H1 (cell line): ENCODE data around the gene GP2.

Experiments used
- CEBPB ChIP-seq: IDR thresholded peaks from 2 replicates; pipeline ENCODE4 v1.6.1; 2012; ENCODE audit warnings: low read depth, low read length
- CTCF ChIP-seq, 3 experiments: IDR thresholded peaks; 1 replicate in 2 of 3; 2 replicates in 1 of 3; pipeline versions ENCODE4 v1.5.1 to v1.6.1; 2011; ENCODE audit warnings: low read length in 3 of 3, mild to moderate bottlenecking in 3 of 3, inconsistent platforms in 2 of 3, low read depth in 1 of 3, moderate library complexity in 1 of 3; ENCODE audit not compliant: insufficient read depth in 1 of 3; ENCODE audit errors: control extremely low read depth in 1 of 3
- HDAC6 ChIP-seq: IDR thresholded peaks from one replicate; pipeline ENCODE4 v1.7.1; 2012; ENCODE audit warnings: low read depth, mild to moderate bottlenecking, inconsistent platforms, low read length, moderate library complexity
- JUND ChIP-seq: IDR thresholded peaks from 2 replicates; pipeline ENCODE4 v1.6.1; 2011; ENCODE audit warnings: mild to moderate bottlenecking, improper control_type of control experiment, low read length
- MAX ChIP-seq: IDR thresholded peaks from 2 replicates; pipeline ENCODE4 v1.6.1; 2012; ENCODE audit warnings: inconsistent platforms
- SIN3A ChIP-seq, 2 experiments: IDR thresholded peaks in 1 of 2; conservative IDR thresholded peaks in 1 of 2; 2 replicates each; pipeline ENCODE4 v1.6.1; 2011 to 2012; ENCODE audit warnings: low read length in 2 of 2, improper control_type of control experiment in 1 of 2, low read depth in 1 of 2, mild to moderate bottlenecking in 1 of 2

DNA sequence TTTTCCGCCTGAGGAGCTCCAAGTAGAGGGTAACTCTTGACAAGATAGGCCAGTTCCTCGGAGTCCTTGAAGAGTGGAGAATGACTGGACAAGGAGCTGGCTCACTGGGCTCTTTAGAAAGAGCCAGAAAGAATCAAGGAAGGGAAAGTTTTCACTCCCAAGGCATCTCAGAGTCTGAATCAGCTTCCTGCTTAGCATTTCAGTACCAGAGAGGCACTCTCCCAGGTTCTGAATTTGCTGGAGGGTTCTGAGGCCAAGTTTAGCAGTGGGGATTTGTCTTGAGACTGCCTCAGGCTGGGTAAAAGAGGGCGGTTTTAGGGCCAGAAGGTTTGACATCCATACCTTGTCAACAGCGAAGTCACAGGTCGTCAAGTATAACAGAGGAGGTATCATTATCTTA, 25.5 kb downstream of the GP2 start:
- TF ChIP-seq HDAC6 (no peak), CTCF (IDR thresholded peaks at IDR 0.05; ENCODE audit: control extremely low read depth in 1 of 3, insufficient read depth in 1 of 3, low read depth in 1 of 3, low read length in 3 of 3) (no peak), JUND (no peak), MAX (no peak), CEBPB (no peak), SIN3A (conservative IDR thresholded peaks at IDR 0.05 in 1 of 2, IDR thresholded peaks at IDR 0.05 in 1 of 2; ENCODE audit: low read depth in 1 of 2, low read length in 2 of 2) (no peak)
